ENCODE data around the gene UGGT1.

UGGT1 gene

GRCh38 chr2:128090945-128091725 is at the start of gene UGGT1:
Gene UGGT1, plus strand, starts transcription at chr2:128091200. Its CDS starts 158 bp downstream, at chr2:128091358.
- peak; percentile 98 for DNase-seq

DNA sequence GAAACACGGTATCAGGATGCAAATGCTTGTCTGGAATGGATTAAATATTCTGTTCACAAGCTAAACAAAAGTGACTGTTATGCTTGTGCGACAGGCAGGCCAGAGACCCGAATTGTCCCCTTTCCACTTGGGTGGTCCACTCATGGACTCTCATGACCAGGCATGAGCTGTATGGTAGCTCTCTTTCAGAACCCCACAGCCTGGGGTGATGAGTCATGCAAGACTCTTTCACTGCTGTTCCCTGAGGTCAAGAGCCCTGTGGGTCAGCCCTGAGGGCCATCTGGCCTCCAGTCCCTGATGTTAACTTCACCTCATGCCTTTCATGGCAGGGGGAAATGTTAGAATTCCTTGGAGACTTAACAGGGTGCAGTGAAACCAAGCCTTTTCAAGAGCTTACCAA is 49.4 kb upstream of the UGGT1 start:
- no peak for DNase-seq

DNA sequence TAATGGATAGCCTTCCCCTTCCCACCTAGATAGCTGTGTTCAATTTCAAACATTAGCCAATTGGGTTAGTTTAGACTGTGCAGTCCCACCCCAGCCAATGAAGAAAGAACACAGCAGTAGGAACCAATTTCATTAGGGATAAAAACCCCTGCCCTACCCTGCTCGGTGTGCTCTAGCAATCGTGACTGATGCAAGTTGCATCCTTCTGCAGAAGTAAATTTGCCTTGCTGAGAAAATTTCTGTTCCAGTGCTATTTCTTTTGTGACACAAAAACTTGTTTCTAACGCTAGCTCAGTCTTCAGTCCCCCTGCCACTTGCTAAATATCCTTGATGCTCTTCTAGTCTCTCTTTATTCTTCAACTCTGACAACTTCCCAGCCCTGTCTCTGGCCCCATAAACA is 48.0 kb upstream of the UGGT1 start:
- no peak for DNase-seq

DNA sequence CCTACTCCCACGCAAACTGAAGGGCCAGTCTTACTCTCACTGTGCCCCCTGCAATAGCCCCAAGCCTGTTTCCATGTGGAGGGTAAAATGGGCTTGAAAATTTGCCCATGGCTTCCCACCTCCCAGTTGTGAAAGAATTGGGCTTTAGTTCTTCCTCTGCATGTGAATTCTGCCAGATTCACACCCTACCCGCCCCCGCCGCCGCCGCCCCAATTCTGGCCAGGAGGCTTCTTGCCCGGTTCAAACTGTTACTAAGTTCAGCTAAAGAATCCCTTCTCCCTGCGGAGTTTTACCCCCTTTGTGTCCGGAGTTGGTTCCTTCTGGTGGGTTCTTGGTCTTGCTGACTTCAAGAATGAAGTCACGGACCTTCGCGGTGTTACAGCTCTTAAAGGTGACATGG is 37.7 kb upstream of the UGGT1 start:
- DNase-seq = no peak

- no peak for DNase-seq
Measured at GRCh38 chr2:128054104-128054885, 36.7 kb upstream of the UGGT1 start.

GRCh38 chr2:128057334-128057733 is 33.7 kb upstream of the UGGT1 start:
- DNase-seq = no peak

GRCh38 chr2:128058114-128058513 is 32.9 kb upstream of the UGGT1 start:
- no peak for DNase-seq

- DNase-seq = no peak
Measured at GRCh38 chr2:128062571-128062970, 28.4 kb upstream of the UGGT1 start.

- no peak for DNase-seq
Measured at GRCh38 chr2:128064353-128064752, 26.6 kb upstream of the UGGT1 start.

DNA sequence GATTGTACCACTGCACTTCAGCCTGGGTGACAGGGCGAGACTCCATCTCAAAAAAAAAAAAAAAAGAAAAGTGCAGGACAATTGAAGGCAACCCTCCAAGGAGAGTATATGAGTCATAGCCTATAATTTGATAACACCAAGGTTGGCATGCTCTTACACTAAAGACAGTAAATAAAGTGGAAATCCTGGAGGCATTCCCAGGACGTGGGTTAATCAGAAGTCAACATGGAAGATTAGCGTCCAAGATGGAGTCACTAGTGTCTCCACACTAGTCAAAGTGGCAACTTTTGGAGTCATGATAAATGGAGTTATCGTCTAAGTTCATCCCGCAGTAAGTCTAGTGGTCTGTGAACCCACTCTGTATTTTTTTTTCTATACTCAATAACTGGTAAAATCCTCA is 21.2 kb upstream of the UGGT1 start:
- no peak for DNase-seq

DNA sequence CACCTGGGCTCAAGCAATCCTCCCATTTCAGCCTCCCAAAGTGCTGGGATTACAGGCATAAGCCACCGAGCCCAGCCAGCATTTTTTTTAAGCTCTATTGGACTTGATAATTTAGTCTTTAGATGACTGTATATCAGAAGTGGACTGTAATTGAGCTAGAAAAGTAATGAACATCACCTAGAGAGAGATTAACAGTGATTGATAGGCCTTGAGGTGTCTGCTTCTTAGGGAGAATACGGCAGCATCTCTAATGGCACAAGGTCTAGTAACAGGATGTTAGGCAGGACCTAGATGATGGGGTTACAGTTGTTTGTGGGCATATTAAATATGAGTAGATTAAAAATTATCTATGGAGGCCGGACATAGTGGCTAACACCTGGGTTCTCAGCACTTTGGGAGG is 17.7 kb upstream of the UGGT1 start:
- no peak for DNase-seq

DNA sequence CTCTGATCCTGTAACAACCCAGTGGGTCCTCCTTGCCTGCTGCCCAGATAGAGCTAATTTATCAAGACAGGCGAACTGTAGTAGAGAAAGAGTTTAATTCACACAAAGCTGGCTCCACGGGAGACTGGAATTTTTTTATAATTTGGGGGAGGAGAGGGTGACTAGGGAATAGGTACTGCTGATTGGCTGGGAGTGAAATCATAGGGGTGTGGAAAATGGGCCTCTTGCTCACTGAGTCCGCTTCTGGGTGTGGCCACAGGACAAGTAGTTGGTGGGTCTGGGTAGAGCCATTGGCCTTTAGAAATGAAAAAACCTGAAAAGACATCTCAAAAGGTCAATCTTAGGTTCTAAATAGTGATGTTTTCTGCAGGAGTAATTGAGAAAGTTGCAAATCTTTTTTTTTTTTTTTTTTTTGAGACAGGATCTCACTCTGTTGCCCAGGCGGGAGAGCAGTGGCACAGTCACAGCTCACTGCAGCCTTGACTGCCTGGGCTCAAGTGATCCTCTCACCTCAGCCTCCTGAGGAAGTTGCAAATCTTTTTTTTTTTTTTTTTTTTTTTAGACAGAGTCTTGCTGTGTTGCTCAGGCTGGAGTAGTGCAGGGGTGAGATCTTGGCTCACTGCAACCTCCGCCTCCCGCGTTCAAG is 14.4 kb upstream of the UGGT1 start:
- no peak for DNase-seq

GRCh38 chr2:128084757-128085156 is 6.2 kb upstream of the UGGT1 start:
- no peak for DNase-seq

- DNase-seq = no peak
Measured at GRCh38 chr2:128086244-128086643, 4.8 kb upstream of the UGGT1 start.

GRCh38 chr2:128090575-128090944 is 440 bp upstream of the UGGT1 start:
- DNase-seq = no peak

DNA sequence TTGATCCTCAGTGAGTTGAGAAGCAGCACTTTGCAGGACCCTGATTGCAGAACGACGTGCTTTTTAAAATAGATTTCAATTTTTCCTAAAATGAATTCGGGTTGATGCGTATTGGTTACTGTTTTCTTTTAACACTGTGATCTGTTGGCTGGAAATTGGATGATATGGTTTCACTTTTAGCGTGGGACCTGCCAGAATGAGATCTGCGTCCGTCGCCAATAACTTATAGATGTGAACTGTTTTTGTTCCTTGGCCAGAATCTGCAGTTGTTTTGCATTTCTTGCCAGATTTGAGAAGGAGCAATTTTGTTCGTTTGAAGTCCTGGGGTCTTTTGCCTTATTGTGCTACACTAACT is 703 bp downstream of the UGGT1 start:
- peak; percentile 32 for DNase-seq

DNA sequence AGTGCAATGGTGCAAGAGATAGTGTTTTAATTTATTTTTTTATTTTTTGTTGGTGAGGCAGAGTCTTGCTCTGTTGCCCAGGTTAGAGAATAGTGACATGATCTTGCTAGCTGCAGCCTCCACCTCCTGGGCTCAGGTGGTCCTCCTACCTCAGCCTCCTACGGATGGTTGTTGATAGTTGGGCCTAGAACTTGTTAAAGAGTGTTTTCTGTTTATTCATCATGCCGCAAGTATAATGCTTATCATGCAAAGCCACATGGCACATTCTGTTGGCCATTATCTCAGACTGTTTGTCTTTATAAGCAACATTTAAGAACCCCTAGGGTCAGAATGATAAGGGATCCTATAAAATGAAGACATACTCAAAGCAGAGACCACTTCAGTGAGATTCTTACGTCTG is 1.7 kb downstream of the UGGT1 start:
- no peak for DNase-seq

DNA sequence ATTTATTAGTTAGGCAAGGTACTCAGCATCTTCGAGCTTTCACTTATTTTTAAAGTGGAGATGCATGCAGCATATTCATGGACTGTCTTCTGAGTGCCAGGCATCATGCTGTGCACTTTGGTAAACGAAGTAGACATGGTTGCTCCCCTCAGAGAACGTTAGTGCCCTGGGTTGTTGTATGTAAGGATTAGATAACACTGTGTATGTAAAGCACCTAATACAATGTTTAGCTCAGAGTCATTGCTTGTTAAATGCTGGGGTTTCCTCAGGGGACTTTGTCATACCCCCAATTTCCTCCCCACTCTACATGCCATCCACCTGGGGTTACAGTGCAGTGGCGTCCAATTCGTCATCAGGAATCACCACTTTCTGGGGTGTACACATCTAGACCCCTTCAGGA is 2.8 kb downstream of the UGGT1 start:
- no peak for DNase-seq

- DNase-seq = no peak
Measured at GRCh38 chr2:128095201-128095600, 4.2 kb downstream of the UGGT1 start.

GRCh38 chr2:128103407-128103806 is 12.4 kb downstream of the UGGT1 start:
- DNase-seq = no peak

- no peak for DNase-seq
Measured at GRCh38 chr2:128105072-128105471, 14.1 kb downstream of the UGGT1 start.

- DNase-seq = no peak
Measured at GRCh38 chr2:128108166-128108565, 17.2 kb downstream of the UGGT1 start.

GRCh38 chr2:128109243-128109642 is 18.2 kb downstream of the UGGT1 start:
- DNase-seq = no peak
